Fibroblast of villous mesenchyme (primary cell): ENCODE results near the gene ACVR1B. TPM values are rescaled to one million over a fixed set of nuclear protein-coding genes. Genes with fewer than 3 reads are reported as not detected.

Source experiments
- DNase-seq: peaks from one replicate; pipeline ENCODE4 v3.0.0-alpha.2; 2010; ENCODE audit warnings: low read depth
- H3K4me3 ChIP-seq: 2 replicates; pipeline ENCODE4 v1.5.1; 2011; ENCODE audit warnings: low read depth, mild to moderate bottlenecking, low read length
- CTCF ChIP-seq: IDR thresholded peaks from 2 replicates; pipeline ENCODE4 v1.5.1; 2012; ENCODE audit warnings: low read depth, mild to moderate bottlenecking, low read length; ENCODE audit not compliant: insufficient read depth
- total RNA-seq: library from RNA; depleted of rRNA; stranded (reverse); fragments of >200 nt; gene quantifications from 2 replicates; pipeline ENCODE4 v1.2.3, GENCODE V29; 2012

ACVR1B gene
- total RNA-seq, 1 donor, result 6.5 TPM

GRCh38 chr12:51913071-51914033, 38.1 kb upstream of the ACVR1B start:
- no peak for DNase-seq
- no peak overlapping the region for H3K4me3 ChIP-seq
- no peak for TF ChIP-seq CTCF

- no peak for TF ChIP-seq CTCF
- no peak overlapping the region for H3K4me3 ChIP-seq
- DNase-seq, result no peak
Observed at GRCh38 chr12:51914034-51914923, 37.2 kb upstream of the ACVR1B start.

- H3K4me3 ChIP-seq, result no peak overlapping the region
- TF ChIP-seq CTCF, result no peak
- DNase-seq, result no peak
Observed at GRCh38 chr12:51915003-51915625, 36.4 kb upstream of the ACVR1B start.

- DNase-seq, result no peak
- no peak overlapping the region for H3K4me3 ChIP-seq
- no peak for TF ChIP-seq CTCF
Observed at GRCh38 chr12:51915951-51916350, 35.5 kb upstream of the ACVR1B start.

GRCh38 chr12:51917041-51917590, 34.4 kb upstream of the ACVR1B start:
- H3K4me3 ChIP-seq, result no peak overlapping the region
- no peak for DNase-seq
- TF ChIP-seq CTCF, result no peak

- no peak overlapping the region for H3K4me3 ChIP-seq
- no peak for TF ChIP-seq CTCF
- peak; percentile 59 for DNase-seq
Observed at GRCh38 chr12:51917746-51918453, 33.6 kb upstream of the ACVR1B start.
